ENCODE results near the gene SOX2.

- TF ChIP-seq POLR2A (IDR thresholded peaks at IDR 0.05) (no peak), CTCF (IDR thresholded peaks at IDR 0.05) (no peak)
Measured at GRCh38 chr3:181724192-181724965, 12.7 kb downstream of the SOX2 start.

All from esophagus squamous epithelium (tissue), 4 donors.